ENCODE results near the gene AIFM2. TPM values are rescaled to one million over a fixed set of nuclear protein-coding genes. Genes with fewer than 3 reads are reported as not detected.

Gene AIFM2
- total and polyA plus RNA-seq, 2 donors (not counting 3 experiments of a cell fraction or from before 2014, with no cell fraction given): 6.9 to 8.7 TPM

GRCh38 chr10:70096705-70097420 is 35.8 kb downstream of the AIFM2 start:
- FAIRE-seq: no peak

GRCh38 chr10:70096016-70096704 is 36.5 kb downstream of the AIFM2 start:
- Histone ChIP-seq H3K79me2 (ENCODE audit: control insufficient read depth, insufficient read depth, low read length) (no peaks in the 10 kb centered on the region), H3K27ac (ENCODE audit: insufficient read depth, low read depth, low read length) (no peak overlapping the region), H4K20me1 (replicated peaks; ENCODE audit: control insufficient read depth, extremely low read depth, insufficient read depth, low read length) (no peaks in the 10 kb centered on the region), H3K9me3 (replicated peaks; ENCODE audit: control insufficient read depth, insufficient read depth, low read length) (no peaks in the 10 kb centered on the region), H3K9me1 (replicated peaks; ENCODE audit: control insufficient read depth, extremely low read depth, insufficient read depth, low read length) (no peaks in the 10 kb centered on the region), H3K9ac (replicated peaks; ENCODE audit: extremely low read depth, insufficient read depth, low read length) (no peak overlapping the region), H3K36me3 (ENCODE audit: control insufficient read depth in 2 of 2, extremely low read depth in 1 of 2, insufficient read depth in 2 of 2, low read length in 2 of 2) (no peaks in the 10 kb centered on the region), H3K4me1 (ENCODE audit: control insufficient read depth, extremely low read depth, insufficient read depth, low read length) (no peaks in the 10 kb centered on the region), H3K4me2 (ENCODE audit: insufficient read depth, low read length) (no peak overlapping the region), H3K27me3 (ENCODE audit: control insufficient read depth in 2 of 2, insufficient read depth in 2 of 2, low read length in 2 of 2) (peaks cover 6 to 34% of the 10 kb centered on the region in 2 experiments), H2AFZ (ENCODE audit: low read depth, low read length) (no peak overlapping the region), H3K4me3 (replicated peaks in 1 of 3; ENCODE audit: insufficient read depth in 1 of 3, low read depth in 1 of 3, low read length in 3 of 3) (no peak overlapping the region)
- TF ChIP-seq FOS (IDR thresholded peaks at IDR 0.05; ENCODE audit: borderline replicate concordance, insufficient read depth, low read length): no peak
- TF ChIP-seq POLR2A (IDR thresholded peaks at IDR 0.05; ENCODE audit: low read depth, low read length): no peak
- TF ChIP-seq EZH2 (IDR thresholded peaks at IDR 0.05; ENCODE audit: borderline replicate concordance, low read depth, low read length, severe bottlenecking): no peak
- no peak for TF ChIP-seq POLR2AphosphoS5 (IDR thresholded peaks at IDR 0.05; ENCODE audit: insufficient read depth, low read depth, low read length)
- no peak for TF ChIP-seq MYC (IDR thresholded peaks at IDR 0.05; ENCODE audit: low read depth, low read length)
- TF ChIP-seq JUN (IDR thresholded peaks at IDR 0.05; ENCODE audit: borderline replicate concordance, insufficient read depth, insufficient read length, low read depth): no peak
- DNase-seq (ENCODE audit: low read depth, low spot score) (no peak), FAIRE-seq (no peak)
- intact Hi-C loops (cut with micrococcal nuclease) (no loop called here), dilution Hi-C loops (cut with MboI; ENCODE audit: extremely low pct_ligation_motif_present, low sequenced_read_pairs) (no loop called here)
- POLR2A ChIA-PET: no interaction called here
- CTCF ChIA-PET: interaction anchor here (1.3 to 4.6 kb wide), 4 partner anchors 10 to 24 kb away, joined by 3 to 30 read pairs (median 6); no protein-coding TSS in a partner anchor
- no TSS peak for BruUV-seq (replicated peaks)

More at GRCh38 chr10:70096705-70097420, 35.8 kb downstream of the AIFM2 start:
- DNase-seq (ENCODE audit: low read depth, low spot score): no peak
- intact Hi-C loops (cut with micrococcal nuclease) (no loop called here), dilution Hi-C loops (cut with MboI; ENCODE audit: extremely low pct_ligation_motif_present, low sequenced_read_pairs) (no loop called here)
- Histone ChIP-seq H2AFZ (ENCODE audit: low read depth, low read length) (no peak overlapping the region), H3K4me3 (replicated peaks in 1 of 3; ENCODE audit: insufficient read depth in 1 of 3, low read depth in 1 of 3, low read length in 3 of 3) (no peak overlapping the region), H3K79me2 (ENCODE audit: control insufficient read depth, insufficient read depth, low read length) (no peaks in the 10 kb centered on the region), H3K27ac (ENCODE audit: insufficient read depth, low read depth, low read length) (no peak overlapping the region), H4K20me1 (replicated peaks; ENCODE audit: control insufficient read depth, extremely low read depth, insufficient read depth, low read length) (no peaks in the 10 kb centered on the region), H3K9ac (replicated peaks; ENCODE audit: extremely low read depth, insufficient read depth, low read length) (no peak overlapping the region), H3K27me3 (ENCODE audit: control insufficient read depth in 2 of 2, insufficient read depth in 2 of 2, low read length in 2 of 2) (peaks cover 6 to 34% of the 10 kb centered on the region in 2 experiments), H3K36me3 (ENCODE audit: control insufficient read depth in 2 of 2, extremely low read depth in 1 of 2, insufficient read depth in 2 of 2, low read length in 2 of 2) (no peaks in the 10 kb centered on the region), H3K4me2 (ENCODE audit: insufficient read depth, low read length) (no peak overlapping the region), H3K9me3 (replicated peaks; ENCODE audit: control insufficient read depth, insufficient read depth, low read length) (no peaks in the 10 kb centered on the region), H3K9me1 (replicated peaks; ENCODE audit: control insufficient read depth, extremely low read depth, insufficient read depth, low read length) (no peaks in the 10 kb centered on the region), H3K4me1 (ENCODE audit: control insufficient read depth, extremely low read depth, insufficient read depth, low read length) (no peaks in the 10 kb centered on the region)
- POLR2A ChIA-PET: no interaction called here
- CTCF ChIA-PET: interaction anchor here (0.8 to 4.6 kb wide), 5 partner anchors 10 to 25 kb away, joined by 3 to 30 read pairs (median 5); no protein-coding TSS in a partner anchor
- no TSS peak for BruUV-seq (replicated peaks)
- TF ChIP-seq GATA2 (IDR thresholded peaks at IDR 0.05; ENCODE audit: insufficient read depth, insufficient read length, low read depth, low read length) (no peak), POLR2A (IDR thresholded peaks at IDR 0.05; ENCODE audit: low read depth, low read length) (no peak), EZH2 (IDR thresholded peaks at IDR 0.05; ENCODE audit: borderline replicate concordance, low read depth, low read length, severe bottlenecking) (no peak), MAX (IDR thresholded peaks at IDR 0.05; ENCODE audit: insufficient read depth, insufficient read length) (no peak), FOS (IDR thresholded peaks at IDR 0.05; ENCODE audit: borderline replicate concordance, insufficient read depth, low read length) (no peak)

Data from endothelial cell of umbilical vein (primary cell).